ENCODE data around the gene CADM4. TPM values are rescaled to one million over a fixed set of nuclear protein-coding genes. Genes with fewer than 3 reads are reported as not detected.

CADM4 gene
- total and polyA plus RNA-seq, 2 experiments from 2014 or later, result 16.6 to 22.7 TPM

- Histone ChIP-seq H3K27me3 (no peaks in the 10 kb centered on the region), H3K4me1 (ENCODE audit: insufficient read depth) (peaks cover 15% of the 10 kb centered on the region), H3K9me3 (ENCODE audit: low read depth) (no peaks in the 10 kb centered on the region), H4K20me1 (ENCODE audit: insufficient read depth, poor library complexity, severe bottlenecking) (peaks cover 6% of the 10 kb centered on the region), H2AFZ (peak within 1 kb of the TSS; percentile 38), H3K4me3 (peak within 1 kb of the TSS; percentile 50), H3K27ac (peak within 1 kb of the TSS; percentile 97), H3K36me3 (replicated peaks; ENCODE audit: insufficient read depth, low read depth) (no peaks in the 10 kb centered on the region), H3K79me2 (peaks cover 57% of the 10 kb centered on the region), H3K9me2 (replicated peaks; ENCODE audit: insufficient read depth) (no peaks in the 10 kb centered on the region), H3K4me2 (peak within 1 kb of the TSS; percentile 100)
- WGBS (ENCODE audit: low lambda C conversion rate, missing lambda C conversion rate), result under 1% methylated on average over 60 of the region's 60 CpGs
- peak; percentile 13 for TF ChIP-seq CTCF (IDR thresholded peaks at IDR 0.05; ENCODE audit: poor library complexity)
- no peak for TF ChIP-seq EZH2phosphoT487 (IDR thresholded peaks at IDR 0.05; ENCODE audit: low read depth, severe bottlenecking, unreplicated experiment)
- TF ChIP-seq EZH2 (IDR thresholded peaks at IDR 0.05; ENCODE audit: borderline replicate concordance), result no peak
- DNase-seq (ENCODE audit: low spot score), result peak; percentile 100
Measured at GRCh38 chr19:43595999-43596841, 43.4 kb downstream of the CADM4 start, which contains the start of the genes IRGQ and ZNF576. TSS of gene IRGQ (minus strand) at chr19:43596134. CDS start at chr19:43595338, 796 bp downstream. TSS of gene ZNF576 (plus strand) at chr19:43596595. CDS start at chr19:43597109, 514 bp downstream.

- Histone ChIP-seq H3K4me3 (peak overlapping the region; percentile 34), H3K9me2 (replicated peaks; ENCODE audit: insufficient read depth) (no peaks in the 10 kb centered on the region), H4K20me1 (ENCODE audit: insufficient read depth, poor library complexity, severe bottlenecking) (peaks cover 6% of the 10 kb centered on the region), H2AFZ (peak overlapping the region; percentile 32), H3K4me1 (ENCODE audit: insufficient read depth) (peaks cover 15% of the 10 kb centered on the region), H3K4me2 (peak overlapping the region; percentile 100), H3K27ac (peak overlapping the region; percentile 90), H3K27me3 (no peaks in the 10 kb centered on the region), H3K9me3 (ENCODE audit: low read depth) (no peaks in the 10 kb centered on the region), H3K36me3 (replicated peaks; ENCODE audit: insufficient read depth, low read depth) (no peaks in the 10 kb centered on the region), H3K79me2 (peaks cover 57% of the 10 kb centered on the region)
- WGBS (ENCODE audit: low lambda C conversion rate, missing lambda C conversion rate), result 1% methylated on average over 18 of the region's 18 CpGs
- no peak for DNase-seq (ENCODE audit: low spot score)
- TF ChIP-seq EZH2 (IDR thresholded peaks at IDR 0.05; ENCODE audit: borderline replicate concordance) (no peak), CTCF (IDR thresholded peaks at IDR 0.05; ENCODE audit: poor library complexity) (no peak), EZH2phosphoT487 (IDR thresholded peaks at IDR 0.05; ENCODE audit: low read depth, severe bottlenecking, unreplicated experiment) (no peak)
Measured at GRCh38 chr19:43595605-43595998, 44.0 kb downstream of the CADM4 start.

- H3K4me1 ChIP-seq (ENCODE audit: insufficient read depth), result peaks cover 15% of the 10 kb centered on the region
- peak overlapping the region; percentile 90 for H3K27ac ChIP-seq
- H3K9me3 ChIP-seq (ENCODE audit: low read depth), result no peaks in the 10 kb centered on the region
- peak overlapping the region; percentile 34 for H3K4me3 ChIP-seq
- no peaks in the 10 kb centered on the region for H3K9me2 ChIP-seq (replicated peaks; ENCODE audit: insufficient read depth)
- no peaks in the 10 kb centered on the region for H3K27me3 ChIP-seq
- peak overlapping the region; percentile 32 for H2AFZ ChIP-seq
- H4K20me1 ChIP-seq (ENCODE audit: insufficient read depth, poor library complexity, severe bottlenecking), result peaks cover 6% of the 10 kb centered on the region
- WGBS (ENCODE audit: low lambda C conversion rate, missing lambda C conversion rate), result 2% methylated on average over 60 of the region's 64 CpGs
- no peaks in the 10 kb centered on the region for H3K36me3 ChIP-seq (replicated peaks; ENCODE audit: insufficient read depth, low read depth)
- DNase-seq (ENCODE audit: low spot score), result peak; percentile 90
- H3K79me2 ChIP-seq, result peaks cover 57% of the 10 kb centered on the region
- H3K4me2 ChIP-seq, result peak overlapping the region; percentile 100
- TF ChIP-seq EZH2 (IDR thresholded peaks at IDR 0.05; ENCODE audit: borderline replicate concordance) (no peak), CTCF (IDR thresholded peaks at IDR 0.05; ENCODE audit: poor library complexity) (peak; percentile 83)
Measured at GRCh38 chr19:43594710-43595604, 44.7 kb downstream of the CADM4 start.
